ENCODE results near the gene MYH9.

The MYH9 gene

DNA sequence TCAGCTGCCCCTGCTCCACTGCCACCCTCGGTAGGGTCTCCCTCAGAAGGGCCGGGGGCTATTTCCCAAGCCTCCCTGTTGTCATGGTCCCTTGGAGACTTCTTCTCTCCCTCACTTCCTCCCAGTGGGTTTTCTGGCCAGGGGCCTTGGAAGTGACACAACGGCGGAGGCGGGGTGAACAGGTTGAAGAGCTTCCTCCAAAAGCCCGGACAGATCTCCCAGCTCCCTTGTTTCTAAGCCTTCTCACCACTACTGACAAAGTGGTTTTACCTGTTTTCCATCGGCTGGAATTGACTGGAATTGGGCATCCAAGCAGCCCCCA lies 14.5 kb downstream of the MYH9 start:
- Mint-ChIP-seq H3K27ac (peak overlapping the region; percentile 88), H3K4me1 (peaks cover 68% of the 10 kb centered on the region), H3K4me3 (peak overlapping the region; percentile 49), H3K27me3 (no peaks in the 10 kb centered on the region), H3K9me3 (no peaks in the 10 kb centered on the region), H3K36me3 (peaks cover 13% of the 10 kb centered on the region)
- ATAC-seq (ENCODE audit: low read depth) (no peak), DNase-seq (ENCODE audit: low spot score in 2 of 2) (no peak)

- Mint-ChIP-seq H3K27me3 (no peaks in the 10 kb centered on the region), H3K4me1 (peaks cover 69% of the 10 kb centered on the region), H3K27ac (peak overlapping the region; percentile 88), H3K4me3 (no peak overlapping the region), H3K36me3 (peaks cover 6% of the 10 kb centered on the region), H3K9me3 (no peaks in the 10 kb centered on the region)
- no peak for ATAC-seq (ENCODE audit: low read depth)
- no peak for DNase-seq (ENCODE audit: low spot score in 2 of 2)
Measured at GRCh38 chr22:36371920-36372319, 15.8 kb downstream of the MYH9 start.

GRCh38 chr22:36369922-36370791 lies 17.6 kb downstream of the MYH9 start:
- peaks cover 10% of the 10 kb centered on the region for H3K36me3 Mint-ChIP-seq
- DNase-seq (ENCODE audit: low spot score in 2 of 2) (peak; percentile 44 to 51), ATAC-seq (ENCODE audit: low read depth) (peak; percentile 82)
- H3K27ac Mint-ChIP-seq, result peak overlapping the region; percentile 91
- no peaks in the 10 kb centered on the region for H3K9me3 Mint-ChIP-seq
- H3K27me3 Mint-ChIP-seq, result no peaks in the 10 kb centered on the region
- H3K4me3 Mint-ChIP-seq, result peak overlapping the region; percentile 92
- peaks cover 69% of the 10 kb centered on the region for H3K4me1 Mint-ChIP-seq

- peaks cover 12% of the 10 kb centered on the region for H3K36me3 Mint-ChIP-seq
- ATAC-seq (ENCODE audit: low read depth), result no peak
Measured at GRCh38 chr22:36369004-36369921, 18.5 kb downstream of the MYH9 start.

DNA sequence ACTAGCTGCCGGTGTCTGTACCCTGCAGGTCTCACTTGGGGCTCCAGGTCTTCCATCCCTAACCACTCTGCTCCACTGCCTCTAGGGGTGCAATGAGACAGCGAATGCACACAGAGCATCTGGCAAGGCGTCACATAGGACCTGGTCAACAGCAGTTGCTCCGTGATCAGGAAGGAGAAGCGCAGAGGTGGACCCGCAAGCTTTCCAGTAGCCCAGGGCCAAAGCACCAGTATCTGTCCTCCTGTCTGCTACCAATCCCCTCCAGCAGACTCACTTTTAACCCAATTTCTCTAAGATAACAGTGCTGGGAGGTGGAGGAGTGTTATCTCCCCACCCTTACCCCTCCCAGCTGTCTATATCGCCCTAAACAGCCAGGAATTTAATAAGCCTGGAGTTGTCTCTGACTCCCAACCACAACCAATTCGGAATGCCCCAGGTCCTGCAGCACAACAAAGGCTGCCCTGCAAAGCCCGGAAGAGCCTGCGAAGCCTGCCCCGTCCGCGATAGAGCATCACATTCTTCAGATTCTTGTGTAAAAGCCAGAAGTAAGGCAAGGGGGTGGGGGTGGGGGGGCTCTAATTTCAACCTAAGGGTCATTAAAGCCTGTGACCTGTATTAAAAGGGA lies 19.3 kb downstream of the MYH9 start:
- Mint-ChIP-seq H3K27me3 (no peaks in the 10 kb centered on the region), H3K36me3 (peaks cover 11% of the 10 kb centered on the region), H3K4me3 (peak overlapping the region; percentile 55), H3K27ac (peak overlapping the region; percentile 91), H3K9me3 (no peaks in the 10 kb centered on the region), H3K4me1 (peaks cover 76% of the 10 kb centered on the region)
- DNase-seq (ENCODE audit: low spot score in 2 of 2) (no peak), ATAC-seq (ENCODE audit: low read depth) (no peak)

More at GRCh38 chr22:36369004-36369921, 18.5 kb downstream of the MYH9 start:
- H3K27ac Mint-ChIP-seq, result peak overlapping the region; percentile 91
- no peak for DNase-seq (ENCODE audit: low spot score in 2 of 2)
- peaks cover 72% of the 10 kb centered on the region for H3K4me1 Mint-ChIP-seq
- H3K9me3 Mint-ChIP-seq, result no peaks in the 10 kb centered on the region
- peak overlapping the region; percentile 76 for H3K4me3 Mint-ChIP-seq
- H3K27me3 Mint-ChIP-seq, result no peaks in the 10 kb centered on the region

DNA sequence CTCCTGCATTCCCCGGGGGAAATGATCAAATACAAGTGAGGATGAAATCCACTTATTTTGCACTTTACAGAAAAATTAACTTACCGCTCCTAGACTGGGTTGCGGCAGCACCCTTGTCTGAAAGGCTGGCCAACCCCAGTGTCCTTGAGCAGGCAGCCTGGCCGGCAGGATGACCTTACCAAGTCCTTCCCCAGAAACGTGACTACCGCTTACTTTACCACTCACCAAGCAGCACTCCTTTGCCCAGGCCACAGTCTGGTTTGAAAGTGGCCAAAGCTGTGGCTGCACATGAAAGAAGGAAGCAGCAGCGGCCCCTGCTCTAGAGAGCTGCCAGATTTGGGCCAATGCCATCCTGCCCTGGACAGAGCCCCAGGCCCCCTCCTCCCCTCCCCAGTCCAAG lies 20.3 kb downstream of the MYH9 start:
- H3K4me1 Mint-ChIP-seq, result peaks cover 77% of the 10 kb centered on the region
- H3K4me3 Mint-ChIP-seq, result peak overlapping the region; percentile 37
- no peaks in the 10 kb centered on the region for H3K27me3 Mint-ChIP-seq
- H3K27ac Mint-ChIP-seq, result peak overlapping the region; percentile 89
- no peak for DNase-seq (ENCODE audit: low spot score in 2 of 2)
- peaks cover 14% of the 10 kb centered on the region for H3K36me3 Mint-ChIP-seq
- ATAC-seq (ENCODE audit: low read depth), result no peak
- no peaks in the 10 kb centered on the region for H3K9me3 Mint-ChIP-seq

DNA sequence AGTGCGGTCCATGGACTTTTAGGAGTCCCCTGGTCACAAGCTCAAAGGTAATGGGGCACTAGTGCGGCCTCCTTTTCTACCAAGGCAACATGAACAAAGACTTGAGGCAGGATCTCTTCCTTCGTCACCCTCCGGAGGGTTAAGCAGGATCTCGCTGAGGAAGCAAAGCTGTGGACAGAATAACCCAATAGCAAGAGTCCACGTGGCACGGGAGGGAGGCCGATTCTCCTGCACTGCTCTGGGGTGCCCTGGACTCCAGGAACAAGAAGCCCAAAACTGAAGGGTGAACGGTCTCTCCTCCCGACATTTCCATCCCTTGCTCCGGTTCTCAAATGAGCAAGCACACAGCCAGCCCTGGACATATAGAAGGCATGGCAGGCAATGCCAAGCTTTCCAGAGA lies 20.7 kb downstream of the MYH9 start:
- Mint-ChIP-seq H3K4me1 (peaks cover 78% of the 10 kb centered on the region), H3K27me3 (no peaks in the 10 kb centered on the region), H3K36me3 (peaks cover 14% of the 10 kb centered on the region), H3K4me3 (peak overlapping the region; percentile 37), H3K9me3 (no peaks in the 10 kb centered on the region), H3K27ac (peak overlapping the region; percentile 89)
- DNase-seq (ENCODE audit: low spot score in 2 of 2) (no peak), ATAC-seq (ENCODE audit: low read depth) (no peak)

DNA sequence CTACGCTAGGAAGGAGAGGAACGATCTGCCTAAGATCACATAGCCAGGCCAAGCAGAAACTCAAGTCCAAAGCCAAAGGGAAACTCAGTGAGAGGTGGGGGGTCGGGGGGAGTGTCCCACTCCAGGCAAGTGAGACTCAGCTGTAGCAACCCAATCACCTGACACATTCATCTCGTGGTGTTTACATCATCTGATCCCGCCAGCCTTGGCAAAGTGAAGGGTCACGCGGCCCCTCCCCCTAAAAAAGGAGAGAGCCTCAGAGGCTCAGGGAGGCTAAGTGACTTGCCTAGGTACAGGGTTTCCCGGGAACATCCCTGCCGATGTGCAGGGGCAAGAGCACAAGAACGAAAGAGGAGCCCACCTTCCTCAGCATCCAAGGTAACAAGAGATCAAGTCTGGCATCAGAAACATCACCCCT lies 21.5 kb downstream of the MYH9 start:
- peak overlapping the region; percentile 89 for H3K27ac Mint-ChIP-seq
- peak overlapping the region; percentile 52 for H3K4me3 Mint-ChIP-seq
- no peaks in the 10 kb centered on the region for H3K27me3 Mint-ChIP-seq
- no peaks in the 10 kb centered on the region for H3K9me3 Mint-ChIP-seq
- ATAC-seq (ENCODE audit: low read depth) (no peak), DNase-seq (ENCODE audit: low spot score in 2 of 2) (no peak)
- H3K4me1 Mint-ChIP-seq, result peaks cover 80% of the 10 kb centered on the region
- H3K36me3 Mint-ChIP-seq, result peaks cover 14% of the 10 kb centered on the region

DNA sequence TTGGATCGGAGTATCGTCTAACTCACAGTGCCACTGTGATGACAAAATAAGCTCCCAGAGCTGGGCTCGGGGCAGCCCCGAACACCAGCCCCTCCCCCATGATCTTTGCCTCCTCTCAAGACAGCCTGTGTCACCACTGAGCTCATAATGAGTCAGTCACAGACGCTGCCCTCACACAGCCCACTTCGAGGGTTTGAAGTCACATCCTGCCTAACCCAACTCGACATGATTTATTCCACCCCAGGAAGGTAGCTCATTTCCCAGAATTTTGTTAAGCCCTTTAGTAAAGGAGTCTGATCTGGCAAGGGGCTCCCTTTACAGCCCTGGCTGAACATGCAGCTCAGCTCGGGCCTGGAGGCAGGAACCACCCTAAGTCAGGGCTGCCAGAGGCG lies 22.8 kb downstream of the MYH9 start:
- H3K9me3 Mint-ChIP-seq, result no peaks in the 10 kb centered on the region
- peaks cover 76% of the 10 kb centered on the region for H3K4me1 Mint-ChIP-seq
- H3K4me3 Mint-ChIP-seq, result peak overlapping the region; percentile 75
- no peaks in the 10 kb centered on the region for H3K27me3 Mint-ChIP-seq
- DNase-seq (ENCODE audit: low spot score in 2 of 2), result peak; percentile 57 to 68
- H3K27ac Mint-ChIP-seq, result peak overlapping the region; percentile 94
- ATAC-seq (ENCODE audit: low read depth), result peak; percentile 93
- H3K36me3 Mint-ChIP-seq, result peaks cover 12% of the 10 kb centered on the region

- ATAC-seq (ENCODE audit: low read depth) (no peak), DNase-seq (ENCODE audit: low spot score in 2 of 2) (no peak)
- Mint-ChIP-seq H3K4me3 (peak overlapping the region; percentile 75), H3K27me3 (no peaks in the 10 kb centered on the region), H3K36me3 (peaks cover 12% of the 10 kb centered on the region), H3K4me1 (peaks cover 80% of the 10 kb centered on the region), H3K27ac (peak overlapping the region; percentile 94), H3K9me3 (no peaks in the 10 kb centered on the region)
Measured at GRCh38 chr22:36364255-36365019, 23.3 kb downstream of the MYH9 start.

DNA sequence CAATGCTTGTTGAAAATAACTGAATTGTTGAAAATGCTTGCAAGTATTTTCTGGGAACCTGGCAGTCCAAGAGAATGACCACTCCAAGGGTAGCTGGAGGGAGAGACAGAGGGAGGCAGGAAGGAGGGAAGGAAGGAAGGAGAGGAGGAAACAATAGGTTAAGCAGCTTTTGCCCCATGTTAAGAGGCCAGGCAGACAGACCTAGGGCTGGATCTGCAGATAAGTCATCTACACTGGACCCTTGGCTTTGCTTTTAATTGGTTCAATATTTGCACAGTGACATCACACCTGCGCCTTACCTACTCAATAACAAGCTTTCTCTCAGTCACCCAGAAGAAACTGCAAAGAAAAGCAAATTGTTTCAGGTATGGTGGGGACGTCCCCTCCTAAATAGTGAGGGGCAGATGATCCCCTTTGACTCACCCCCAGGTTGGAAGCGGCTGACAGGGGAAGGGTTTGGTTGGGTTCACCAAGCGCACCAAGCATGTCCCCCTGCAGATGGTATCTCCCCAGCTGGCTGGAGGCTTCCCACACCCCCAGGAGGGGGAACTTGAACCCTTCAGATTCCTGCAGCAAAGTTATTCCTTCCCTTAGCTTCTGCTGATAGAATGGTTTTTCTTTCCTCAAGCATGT lies 24.3 kb downstream of the MYH9 start:
- H3K4me1 Mint-ChIP-seq, result peaks cover 81% of the 10 kb centered on the region

DNA sequence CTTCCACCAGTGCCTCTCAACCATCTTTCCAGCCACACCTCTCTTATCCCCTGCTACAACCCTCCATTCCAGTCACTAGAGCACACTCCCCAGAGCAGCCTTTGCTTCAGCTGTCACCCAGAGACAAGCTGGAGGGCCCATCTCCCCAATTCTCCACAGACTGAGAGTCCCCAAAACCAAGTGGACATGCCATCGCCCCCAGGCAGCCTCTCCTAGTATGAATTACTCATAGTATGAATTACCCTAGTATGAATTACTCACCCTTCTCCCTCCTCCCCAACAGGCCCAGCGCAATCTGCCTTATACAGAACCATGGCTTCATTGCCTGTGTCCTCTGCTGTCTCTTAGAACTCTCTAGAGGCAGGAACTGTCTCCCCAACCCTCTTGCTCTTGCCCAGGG lies 24.8 kb downstream of the MYH9 start:
- Mint-ChIP-seq H3K27me3 (no peaks in the 10 kb centered on the region), H3K4me1 (peaks cover 79% of the 10 kb centered on the region), H3K4me3 (peak overlapping the region; percentile 67), H3K27ac (peak overlapping the region; percentile 94), H3K36me3 (peaks cover 20% of the 10 kb centered on the region), H3K9me3 (no peaks in the 10 kb centered on the region)
- DNase-seq (ENCODE audit: low spot score in 2 of 2) (no peak), ATAC-seq (ENCODE audit: low read depth) (no peak)

More for the DNA sequence above, 24.3 kb downstream of the MYH9 start:
- DNase-seq (ENCODE audit: low spot score in 2 of 2), result no peak
- Mint-ChIP-seq H3K27me3 (no peaks in the 10 kb centered on the region), H3K36me3 (peaks cover 18% of the 10 kb centered on the region), H3K4me3 (peak overlapping the region; percentile 75), H3K27ac (peak overlapping the region; percentile 94), H3K9me3 (no peaks in the 10 kb centered on the region)
- ATAC-seq (ENCODE audit: low read depth), result no peak

DNA sequence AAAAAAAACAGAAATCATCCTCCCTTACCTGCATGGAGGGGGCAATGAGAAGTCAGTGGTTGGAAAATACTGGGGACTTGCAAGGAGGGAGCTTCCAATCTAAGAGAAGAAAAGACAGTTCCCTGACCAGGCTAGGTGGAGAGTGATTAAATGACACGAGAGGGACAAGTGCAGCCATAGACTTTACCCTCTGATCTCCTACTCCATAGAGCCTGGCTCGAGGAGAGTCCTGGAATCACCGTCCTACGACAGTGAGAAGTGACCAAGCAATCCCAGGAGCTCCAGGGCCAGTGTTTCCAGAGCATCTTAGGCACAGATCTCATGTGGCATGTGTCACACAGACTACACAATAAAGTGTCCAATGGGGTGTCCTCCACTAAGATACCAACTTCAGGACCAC lies 25.7 kb downstream of the MYH9 start:
- no peaks in the 10 kb centered on the region for H3K27me3 Mint-ChIP-seq
- DNase-seq (ENCODE audit: low spot score in 2 of 2) (no peak), ATAC-seq (ENCODE audit: low read depth) (no peak)
- peaks cover 22% of the 10 kb centered on the region for H3K36me3 Mint-ChIP-seq
- H3K27ac Mint-ChIP-seq, result peak overlapping the region; percentile 94
- no peaks in the 10 kb centered on the region for H3K9me3 Mint-ChIP-seq
- H3K4me3 Mint-ChIP-seq, result no peak overlapping the region
- peaks cover 78% of the 10 kb centered on the region for H3K4me1 Mint-ChIP-seq
